Adrenal gland (tissue), 5 donors: ENCODE results near the gene ZNF117.

ENCODE experiments used
- CTCF ChIP-seq, 6 experiments: fragments of 450-650 bp in 4 of 6; fragments of 200-600 bp in 2 of 6; sonication (generic) in 1 of 6; IDR thresholded peaks; 1 replicate in 5 of 6; 2 replicates in 1 of 6; pipeline versions ENCODE4 v1.5.1 to v1.8.0; 2016 to 2021; ENCODE audit warnings: antibody characterized with exemption in 6 of 6, mild to moderate bottlenecking in 2 of 6, moderate library complexity in 1 of 6
- POLR2A ChIP-seq, 2 donors: fragments of 450-650 bp; IDR thresholded peaks; one replicate each; pipeline ENCODE4 v1.6.1; 2017; ENCODE audit warnings: antibody characterized with exemption in 2 of 2, mild to moderate bottlenecking in 2 of 2, moderate library complexity in 1 of 2
- donor health status: DM: no; HTN: no; CAD: no.

GRCh38 chr7:64947252-64948000, 43.4 kb downstream of the ZNF117 start:
- TF ChIP-seq CTCF (IDR thresholded peaks at IDR 0.05) (no peak), POLR2A (IDR thresholded peaks at IDR 0.05) (no peak)
